Brain microvascular endothelial cell (primary cell): ENCODE results near the gene LIFR.
A peak's percentile ranks its signal among the peaks of the same experiment; 100 is the strongest.

ENCODE experiments used
- DNase-seq: peaks from one replicate; pipeline ENCODE4 v3.0.0-alpha.2; 2020
- H3K27ac ChIP-seq: fragments of 250-450 bp; sonication (Bioruptor Pico); 2 replicates; pipeline ENCODE4 v1.5.1; 2020; ENCODE audit warnings: mild to moderate bottlenecking, moderate library complexity
- H3K27me3 ChIP-seq: fragments of 250-450 bp; sonication (Bioruptor Pico); replicated peaks from 2 replicates; pipeline ENCODE4 v1.5.1; 2020; ENCODE audit warnings: mild to moderate bottlenecking
- H3K36me3 ChIP-seq: fragments of 250-450 bp; sonication (Bioruptor Pico); replicated peaks from 2 replicates; pipeline ENCODE4 v1.5.1; 2020; ENCODE audit warnings: mild to moderate bottlenecking
- H3K4me3 ChIP-seq: 2 replicates; pipeline ENCODE4 v1.5.1; 2011; ENCODE audit warnings: low read depth, mild to moderate bottlenecking, control low read depth, low read length, moderate library complexity
- in situ Hi-C: cut with HindIII; loops from 2 replicates; pipeline ENCODE4 v1.10.0; 2017; ENCODE audit warnings: low sequenced_read_pairs, low pct_ligation_motif_present
- TF ChIP-seq, protein P1 (sequence below): IDR thresholded peaks from 2 replicates; pipeline ENCODE4 v1.5.1; 2011; ENCODE audit warnings: low read depth, mild to moderate bottlenecking, moderate library complexity, low read length, control low read depth, inconsistent platforms; ENCODE audit errors: missing control alignments

LIFR gene

DNA sequence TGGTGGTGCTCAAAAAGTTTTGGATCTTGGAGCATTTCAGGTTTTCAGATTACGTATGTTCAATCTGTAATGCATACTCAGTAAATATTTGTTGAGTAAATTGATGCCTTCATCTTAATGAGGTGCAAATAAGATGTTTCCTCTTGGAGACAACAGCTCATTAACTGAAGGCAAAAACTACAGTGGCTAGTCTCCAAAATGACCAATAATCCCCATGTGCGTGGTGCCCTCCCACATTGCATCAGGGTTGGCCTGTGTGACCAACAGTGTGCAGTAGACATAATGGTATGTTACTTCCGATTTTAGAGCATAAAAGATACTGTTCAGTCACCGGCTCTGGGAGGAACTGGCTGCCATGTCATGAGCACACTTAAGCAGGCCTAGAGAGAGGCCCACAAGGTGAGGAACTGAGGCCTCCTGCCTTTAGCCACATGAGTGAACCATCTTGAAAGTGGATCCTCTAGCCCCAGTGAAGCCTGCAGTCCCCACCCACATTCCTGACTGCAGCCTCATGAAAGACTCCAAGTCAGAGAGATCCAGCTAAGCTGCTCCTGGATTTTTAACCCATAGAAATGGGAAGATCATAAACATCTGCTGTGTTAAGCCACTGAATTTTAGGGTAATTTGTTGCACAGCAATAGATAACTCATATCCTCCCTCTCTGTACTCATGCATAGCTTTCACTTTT lies 55.7 kb downstream of the LIFR start:
- Histone ChIP-seq H3K36me3 (peaks cover 5% of the 10 kb centered on the region), H3K27me3 (no peaks in the 10 kb centered on the region), H3K4me3 (no peak overlapping the region), H3K27ac (no peak overlapping the region)
- TF ChIP-seq, protein P1, sequence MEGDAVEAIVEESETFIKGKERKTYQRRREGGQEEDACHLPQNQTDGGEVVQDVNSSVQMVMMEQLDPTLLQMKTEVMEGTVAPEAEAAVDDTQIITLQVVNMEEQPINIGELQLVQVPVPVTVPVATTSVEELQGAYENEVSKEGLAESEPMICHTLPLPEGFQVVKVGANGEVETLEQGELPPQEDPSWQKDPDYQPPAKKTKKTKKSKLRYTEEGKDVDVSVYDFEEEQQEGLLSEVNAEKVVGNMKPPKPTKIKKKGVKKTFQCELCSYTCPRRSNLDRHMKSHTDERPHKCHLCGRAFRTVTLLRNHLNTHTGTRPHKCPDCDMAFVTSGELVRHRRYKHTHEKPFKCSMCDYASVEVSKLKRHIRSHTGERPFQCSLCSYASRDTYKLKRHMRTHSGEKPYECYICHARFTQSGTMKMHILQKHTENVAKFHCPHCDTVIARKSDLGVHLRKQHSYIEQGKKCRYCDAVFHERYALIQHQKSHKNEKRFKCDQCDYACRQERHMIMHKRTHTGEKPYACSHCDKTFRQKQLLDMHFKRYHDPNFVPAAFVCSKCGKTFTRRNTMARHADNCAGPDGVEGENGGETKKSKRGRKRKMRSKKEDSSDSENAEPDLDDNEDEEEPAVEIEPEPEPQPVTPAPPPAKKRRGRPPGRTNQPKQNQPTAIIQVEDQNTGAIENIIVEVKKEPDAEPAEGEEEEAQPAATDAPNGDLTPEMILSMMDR: no peak
- DNase-seq: peak; percentile 35
- in situ Hi-C loops: no loop called here

DNA sequence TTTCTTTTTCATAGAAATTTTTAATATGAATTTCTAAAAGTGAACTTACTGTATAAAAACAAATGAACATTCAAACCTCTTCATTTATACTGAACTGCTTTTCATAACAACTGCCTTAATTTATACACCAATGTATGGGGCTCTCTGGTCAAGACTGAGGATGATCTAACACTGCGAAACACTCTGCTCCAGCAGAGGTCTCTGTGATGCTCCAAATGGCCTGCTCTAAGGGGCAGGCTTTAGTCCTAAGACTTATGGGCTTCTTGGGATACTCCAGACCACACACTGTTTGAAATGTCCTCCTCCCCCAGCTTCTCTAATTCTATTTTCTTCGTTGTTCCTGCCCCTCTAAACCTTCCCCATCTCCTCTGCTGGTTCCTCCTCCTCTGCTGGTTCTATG lies 58.5 kb downstream of the LIFR start:
- in situ Hi-C loops: no loop called here
- DNase-seq: peak; percentile 14
- TF ChIP-seq, protein P1: peak; percentile 63

DNA sequence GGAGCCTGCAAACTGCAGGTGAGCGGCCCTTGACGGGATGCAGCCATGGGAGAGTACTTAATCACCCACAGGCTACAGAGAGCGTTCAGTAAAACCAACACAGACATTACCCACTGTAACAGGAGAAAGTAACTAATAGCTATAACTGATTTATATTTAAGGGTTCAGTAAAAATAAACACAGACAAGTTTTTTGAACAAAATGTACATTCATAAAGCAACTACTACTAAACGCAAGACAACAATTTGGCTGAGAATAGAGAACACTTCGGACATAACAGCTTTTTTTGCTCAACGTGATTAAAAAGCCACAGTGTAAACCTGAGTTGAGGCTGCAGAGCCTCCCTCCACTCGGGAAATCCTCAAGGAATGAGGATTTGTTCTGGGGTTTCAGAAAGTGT lies 61.7 kb downstream of the LIFR start:
- in situ Hi-C loops: no loop called here
- H3K36me3 ChIP-seq: peaks cover 8% of the 10 kb centered on the region

More for the DNA sequence above, 58.5 kb downstream of the LIFR start:
- Histone ChIP-seq H3K27me3 (no peaks in the 10 kb centered on the region), H3K4me3 (no peak overlapping the region), H3K27ac (no peak overlapping the region), H3K36me3 (peaks cover 5% of the 10 kb centered on the region)

DNA sequence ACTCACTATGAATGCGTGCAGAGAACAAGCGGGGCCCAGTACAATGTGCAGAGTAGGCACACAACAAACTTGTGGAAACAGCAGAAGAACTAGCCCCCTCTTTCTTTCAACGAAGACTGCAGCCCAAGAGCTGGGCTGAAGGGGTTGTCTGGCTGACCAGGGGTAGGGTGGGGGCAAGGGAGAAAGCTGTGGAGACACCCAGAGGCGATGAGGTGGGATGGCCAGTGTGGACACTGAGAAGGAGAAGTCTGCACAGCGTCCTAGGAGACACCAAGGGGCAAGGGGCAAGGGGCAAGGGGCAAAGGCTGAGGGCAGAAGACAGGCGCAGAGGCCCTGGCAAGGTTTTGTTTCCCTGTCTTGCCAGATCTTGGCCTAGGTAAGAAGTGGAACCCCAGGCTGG lies 62.3 kb downstream of the LIFR start:
- Histone ChIP-seq H3K4me3 (no peak overlapping the region), H3K36me3 (peaks cover 8% of the 10 kb centered on the region), H3K27ac (no peak overlapping the region), H3K27me3 (no peaks in the 10 kb centered on the region)
- TF ChIP-seq, protein P1: no peak
- in situ Hi-C loops: no loop called here
- no peak for DNase-seq

More for the DNA sequence above, 61.7 kb downstream of the LIFR start:
- DNase-seq: no peak
- H3K27me3 ChIP-seq: no peaks in the 10 kb centered on the region
- no peak overlapping the region for H3K4me3 ChIP-seq
- TF ChIP-seq, protein P1: no peak
- H3K27ac ChIP-seq: no peak overlapping the region

- no peaks in the 10 kb centered on the region for H3K27me3 ChIP-seq
- H3K27ac ChIP-seq: no peak overlapping the region
- in situ Hi-C loops: no loop called here
- TF ChIP-seq, protein P1: peak; percentile 38
- H3K36me3 ChIP-seq: peaks cover 5% of the 10 kb centered on the region
- DNase-seq: no peak
- H3K4me3 ChIP-seq: no peak overlapping the region
Measured at GRCh38 chr5:38483805-38484398, 72.5 kb downstream of the LIFR start.
